WTC11 (cell line): ENCODE data around the gene KHDRBS1. TPM values are rescaled to one million over a fixed set of nuclear protein-coding genes. Genes with fewer than 3 reads are reported as not detected.

Source experiments
- ATAC-seq: fragments of 200-7000 bp; cut with Tn5 transposase; 2 replicates; pipeline ENCODE4 v1.10.0; 2021; ENCODE audit warnings: mild to moderate bottlenecking, moderate library complexity
- Bru-seq: library from RNA; stranded (reverse); fragments of 400-500 nt; gene quantifications from one replicate; lab custom pipeline; 2021; lab: Mats Ljungman, UMichigan
- CTCF ChIA-PET: fragments of 300-600 bp; sonication (Branson Sonifier 250); formaldehyde crosslinking; loops from one replicate; lab custom pipeline; 2021; ENCODE audit warnings: antibody characterized with exemption; lab: Charles Lee
- POLR2A ChIA-PET: fragments of 350-600 bp; sonication (Branson Sonifier 250); formaldehyde crosslinking; loops from one replicate; lab custom pipeline; 2021; ENCODE audit warnings: antibody characterized with exemption; lab: Charles Lee
- DNase-seq: peaks from one replicate; pipeline ENCODE4 v3.0.0; 2021; ENCODE audit warnings: low spot score
- H3K27ac Mint-ChIP-seq: 2 replicates; pipeline ENCODE4 v1.8.0; 2021; ENCODE audit warnings: mixed read lengths
- H3K27me3 Mint-ChIP-seq: 2 replicates; pipeline ENCODE4 v1.8.0; 2021; ENCODE audit warnings: low read depth, mild to moderate bottlenecking, moderate library complexity, mixed read lengths
- H3K36me3 Mint-ChIP-seq: 2 replicates; pipeline ENCODE4 v1.8.0; 2021; ENCODE audit warnings: mixed read lengths
- H3K4me1 Mint-ChIP-seq: 2 replicates; pipeline ENCODE4 v1.8.0; 2022; ENCODE audit warnings: mixed read lengths
- H3K4me3 Mint-ChIP-seq: 2 replicates; pipeline ENCODE4 v1.8.0; 2021; ENCODE audit warnings: mild to moderate bottlenecking, moderate library complexity, mixed read lengths
- H3K9me3 Mint-ChIP-seq: 2 replicates; pipeline ENCODE4 v1.8.0; 2021; ENCODE audit warnings: mixed read lengths
- ESRRA ChIP-seq: sonication (generic); formaldehyde crosslinking; IDR thresholded peaks from 2 replicates; pipeline ENCODE4 v1.8.1; 2022; ENCODE audit warnings: mild to moderate bottlenecking, missing genetic modification reagents, borderline replicate concordance
- ETV6 ChIP-seq: sonication (generic); formaldehyde crosslinking; IDR thresholded peaks from 2 replicates; pipeline ENCODE4 v1.8.1; 2022; ENCODE audit warnings: mild to moderate bottlenecking, missing genetic modification reagents
- FOXK1 ChIP-seq: sonication (generic); formaldehyde crosslinking; IDR thresholded peaks from 2 replicates; pipeline ENCODE4 v1.8.0; 2022; ENCODE audit warnings: mild to moderate bottlenecking, moderate library complexity, missing genetic modification reagents
- FOXP1 ChIP-seq: sonication (generic); formaldehyde crosslinking; IDR thresholded peaks from 2 replicates; pipeline ENCODE4 v1.8.0; 2022; ENCODE audit warnings: missing genetic modification reagents, mild to moderate bottlenecking, moderate library complexity, borderline replicate concordance
- GTF2I ChIP-seq: fragments of 250-450 bp; sonication (Bioruptor Pico); conservative IDR thresholded peaks from 2 replicates; pipeline ENCODE4 v1.4.0; 2021; ENCODE audit warnings: mild to moderate bottlenecking
- MYBL2 ChIP-seq: sonication (generic); formaldehyde crosslinking; IDR thresholded peaks from 2 replicates; pipeline ENCODE4 v1.8.1; 2023; ENCODE audit warnings: mild to moderate bottlenecking, moderate library complexity, missing genetic modification reagents
- NFYB ChIP-seq: sonication (generic); formaldehyde crosslinking; conservative IDR thresholded peaks from 2 replicates; pipeline ENCODE4 v1.8.0; 2022; ENCODE audit warnings: low read depth, missing genetic modification reagents
- NR3C1 ChIP-seq: sonication (generic); formaldehyde crosslinking; conservative IDR thresholded peaks from 2 replicates; pipeline ENCODE4 v1.8.1; 2023; ENCODE audit warnings: low read depth, mild to moderate bottlenecking, missing genetic modification reagents
- RELA ChIP-seq: sonication (generic); formaldehyde crosslinking; IDR thresholded peaks from 2 replicates; pipeline ENCODE4 v1.8.1; 2022; ENCODE audit warnings: missing genetic modification reagents, mild to moderate bottlenecking, borderline replicate concordance
- RORB ChIP-seq: fragments of 250-450 bp; sonication (Bioruptor Pico); IDR thresholded peaks from 2 replicates; pipeline ENCODE4 v1.9.0; 2021; ENCODE audit warnings: mild to moderate bottlenecking
- SMAD4 ChIP-seq: sonication (generic); formaldehyde crosslinking; IDR thresholded peaks from 2 replicates; pipeline ENCODE4 v1.8.0; 2022; ENCODE audit warnings: mild to moderate bottlenecking, missing genetic modification reagents
- TEAD1 ChIP-seq: sonication (generic); formaldehyde crosslinking; IDR thresholded peaks from 2 replicates; pipeline ENCODE4 v1.8.0; 2022; ENCODE audit warnings: mild to moderate bottlenecking, missing genetic modification reagents
- ZNF232 ChIP-seq: sonication (generic); formaldehyde crosslinking; IDR thresholded peaks from 2 replicates; pipeline ENCODE4 v1.8.0; 2022; ENCODE audit warnings: mild to moderate bottlenecking, missing genetic modification reagents
- long read RNA-seq, 3 experiments: library from RNA in 1 of 3; library from capped mRNA in 1 of 3; library from polyadenylated mRNA in 1 of 3; unstranded in 2 of 3; stranded (forward) in 1 of 3; transcript quantifications; one replicate each; pipeline ENCODE4 v2.0.0, GENCODE V29; 2021
- total RNA-seq: library from RNA; stranded (reverse); gene quantifications from 3 replicates; pipeline ENCODE4 v1.2.3, GENCODE V29; 2021
- TF ChIP-seq, protein P1 (sequence below): sonication (generic); formaldehyde crosslinking; IDR thresholded peaks from 2 replicates; pipeline ENCODE4 v1.8.0; 2022; ENCODE audit warnings: mild to moderate bottlenecking, missing genetic modification reagents
- TF ChIP-seq, protein P2 (sequence below): sonication (generic); formaldehyde crosslinking; IDR thresholded peaks from 2 replicates; pipeline ENCODE4 v1.8.0; 2022; ENCODE audit warnings: mild to moderate bottlenecking, missing genetic modification reagents
- TF ChIP-seq, protein P3 (sequence below): sonication (generic); formaldehyde crosslinking; IDR thresholded peaks from 2 replicates; pipeline ENCODE4 v1.8.0; 2023; ENCODE audit warnings: missing genetic modification reagents, mild to moderate bottlenecking, borderline replicate concordance
- TF ChIP-seq, protein P4 (sequence below): sonication (generic); formaldehyde crosslinking; IDR thresholded peaks from 2 replicates; pipeline ENCODE4 v1.8.1; 2023; ENCODE audit warnings: mild to moderate bottlenecking, missing genetic modification reagents, moderate library complexity
- TF ChIP-seq, protein P5 (sequence below): fragments of 250-450 bp; sonication (Bioruptor Pico); conservative IDR thresholded peaks from 2 replicates; pipeline ENCODE4 v1.9.0; 2021; ENCODE audit warnings: mild to moderate bottlenecking
- TF ChIP-seq, protein P6 (sequence below): sonication (generic); formaldehyde crosslinking; conservative IDR thresholded peaks from 2 replicates; pipeline ENCODE4 v1.8.1; 2023; ENCODE audit warnings: mild to moderate bottlenecking, low read depth, missing genetic modification reagents, moderate library complexity

KHDRBS1 gene, protein sequence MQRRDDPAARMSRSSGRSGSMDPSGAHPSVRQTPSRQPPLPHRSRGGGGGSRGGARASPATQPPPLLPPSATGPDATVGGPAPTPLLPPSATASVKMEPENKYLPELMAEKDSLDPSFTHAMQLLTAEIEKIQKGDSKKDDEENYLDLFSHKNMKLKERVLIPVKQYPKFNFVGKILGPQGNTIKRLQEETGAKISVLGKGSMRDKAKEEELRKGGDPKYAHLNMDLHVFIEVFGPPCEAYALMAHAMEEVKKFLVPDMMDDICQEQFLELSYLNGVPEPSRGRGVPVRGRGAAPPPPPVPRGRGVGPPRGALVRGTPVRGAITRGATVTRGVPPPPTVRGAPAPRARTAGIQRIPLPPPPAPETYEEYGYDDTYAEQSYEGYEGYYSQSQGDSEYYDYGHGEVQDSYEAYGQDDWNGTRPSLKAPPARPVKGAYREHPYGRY
- 254 to 264 TPM (median 256 TPM) in 3 replicates for total RNA-seq
- Bru-seq, nascent RNA: percentile 94 among the genes with signal in this experiment
- long read RNA-seq, experiment 1, transcript KHDRBS1-202 (9 exons, 2,757 nt): major isoform, 1,201 of 1,377 reads
- long read RNA-seq, experiment 1, partial matches to known transcripts: 126 of 1,377 reads
- long read RNA-seq, experiment 1, other reads (novel, unspliced or antisense): 43 of 1,377 reads
- long read RNA-seq, experiment 2, transcript KHDRBS1-202 (9 exons, 2,757 nt): major isoform, 244 of 503 reads
- long read RNA-seq, experiment 2, partial matches to known transcripts: 177 of 503 reads
- long read RNA-seq, experiment 2, other reads (novel, unspliced or antisense): 79 of 503 reads
- long read RNA-seq, experiment 3, partial matches to known transcripts: 6 of 12 reads
- long read RNA-seq, experiment 3, other reads (novel, unspliced or antisense): 3 of 12 reads

DNA sequence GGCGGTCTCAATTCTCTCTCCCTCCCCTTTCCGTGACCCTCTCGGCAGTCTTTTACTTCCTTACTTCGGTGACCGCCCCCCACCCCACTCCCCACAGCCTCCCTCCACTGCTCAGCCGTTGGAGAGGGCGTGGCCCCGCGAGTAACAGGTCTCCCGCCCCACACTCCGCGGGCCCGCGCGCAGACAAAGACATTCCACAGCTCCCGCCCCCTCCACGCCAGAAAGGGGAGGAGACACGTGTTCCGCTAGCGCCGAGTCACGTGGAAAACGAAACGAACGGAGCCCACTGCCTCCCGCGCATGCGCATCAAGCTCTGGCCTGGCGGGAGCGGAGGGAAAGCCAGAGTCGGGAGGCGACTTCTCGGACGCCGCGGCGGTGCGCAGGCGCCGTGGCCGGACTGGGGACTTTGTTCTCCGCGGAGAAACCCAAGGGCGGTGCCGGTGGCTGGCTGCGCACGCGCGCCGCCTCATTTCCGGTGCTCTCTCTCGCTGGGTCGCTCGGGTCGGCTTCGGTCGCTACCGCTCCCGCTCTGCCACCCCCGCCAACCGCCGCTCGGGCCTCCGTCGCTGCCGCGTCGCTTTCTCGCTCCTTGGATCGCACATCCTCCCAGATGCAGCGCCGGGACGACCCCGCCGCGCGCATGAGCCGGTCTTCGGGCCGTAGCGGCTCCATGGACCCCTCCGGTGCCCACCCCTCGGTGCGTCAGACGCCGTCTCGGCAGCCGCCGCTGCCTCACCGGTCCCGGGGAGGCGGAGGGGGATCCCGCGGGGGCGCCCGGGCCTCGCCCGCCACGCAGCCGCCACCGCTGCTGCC is at the start of gene KHDRBS1:
TSS of gene KHDRBS1 (plus strand) at position 483 of the 813 bp plus-strand sequence. CDS start at position 611, 128 bp downstream.
- ChIA-PET POLR2A (interaction anchor here (0.7 to 1.0 kb wide), 3 partner anchors 11 to 59 kb away, joined by 4 to 6 read pairs (median 5); partner anchors contain the start of gene TMEM39B), CTCF (interaction anchor here (0.9 to 2.2 kb wide), 6 partner anchors 9 to 59 kb away, joined by 3 to 12 read pairs (median 4); partner anchors contain the start of gene TMEM39B)
- Mint-ChIP-seq H3K9me3 (no peaks in the 10 kb centered on the region), H3K4me3 (peak within 1 kb of the TSS; percentile 98), H3K27ac (peak within 1 kb of the TSS; percentile 99), H3K27me3 (peaks cover 9% of the 10 kb centered on the region), H3K36me3 (peaks cover 26% of the 10 kb centered on the region), H3K4me1 (peaks cover 27% of the 10 kb centered on the region)
- ATAC-seq (peak; percentile 87), DNase-seq (peak; percentile 96)
- TF ChIP-seq ZNF232 (CRISPR knock-in tag) (peak; percentile 79; the same call in 1 of the 2 replicates), FOXP1 (CRISPR knock-in tag) (peak; percentile 42; the same call in 1 of the 2 replicates), FOXK1 (peak; percentile 57), TEAD1 (CRISPR knock-in tag) (peak; percentile 69), ESRRA (CRISPR knock-in tag) (no peak), NR3C1 (CRISPR knock-in tag) (no peak), ETV6 (CRISPR knock-in tag) (peak; percentile 45), SMAD4 (CRISPR knock-in tag) (no peak), RORB (CRISPR knock-in tag) (no peak), GTF2I (CRISPR knock-in tag) (no peak), NFYB (no peak), MYBL2 (CRISPR knock-in tag) (peak; percentile 96), RELA (CRISPR knock-in tag) (no peak)
- TF ChIP-seq, protein P1, sequence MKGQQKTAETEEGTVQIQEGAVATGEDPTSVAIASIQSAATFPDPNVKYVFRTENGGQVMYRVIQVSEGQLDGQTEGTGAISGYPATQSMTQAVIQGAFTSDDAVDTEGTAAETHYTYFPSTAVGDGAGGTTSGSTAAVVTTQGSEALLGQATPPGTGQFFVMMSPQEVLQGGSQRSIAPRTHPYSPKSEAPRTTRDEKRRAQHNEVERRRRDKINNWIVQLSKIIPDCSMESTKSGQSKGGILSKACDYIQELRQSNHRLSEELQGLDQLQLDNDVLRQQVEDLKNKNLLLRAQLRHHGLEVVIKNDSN (CRISPR knock-in tag): peak; percentile 96
- TF ChIP-seq, protein P2, sequence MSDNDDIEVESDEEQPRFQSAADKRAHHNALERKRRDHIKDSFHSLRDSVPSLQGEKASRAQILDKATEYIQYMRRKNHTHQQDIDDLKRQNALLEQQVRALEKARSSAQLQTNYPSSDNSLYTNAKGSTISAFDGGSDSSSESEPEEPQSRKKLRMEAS (CRISPR knock-in tag): peak; percentile 94
- TF ChIP-seq, protein P3, sequence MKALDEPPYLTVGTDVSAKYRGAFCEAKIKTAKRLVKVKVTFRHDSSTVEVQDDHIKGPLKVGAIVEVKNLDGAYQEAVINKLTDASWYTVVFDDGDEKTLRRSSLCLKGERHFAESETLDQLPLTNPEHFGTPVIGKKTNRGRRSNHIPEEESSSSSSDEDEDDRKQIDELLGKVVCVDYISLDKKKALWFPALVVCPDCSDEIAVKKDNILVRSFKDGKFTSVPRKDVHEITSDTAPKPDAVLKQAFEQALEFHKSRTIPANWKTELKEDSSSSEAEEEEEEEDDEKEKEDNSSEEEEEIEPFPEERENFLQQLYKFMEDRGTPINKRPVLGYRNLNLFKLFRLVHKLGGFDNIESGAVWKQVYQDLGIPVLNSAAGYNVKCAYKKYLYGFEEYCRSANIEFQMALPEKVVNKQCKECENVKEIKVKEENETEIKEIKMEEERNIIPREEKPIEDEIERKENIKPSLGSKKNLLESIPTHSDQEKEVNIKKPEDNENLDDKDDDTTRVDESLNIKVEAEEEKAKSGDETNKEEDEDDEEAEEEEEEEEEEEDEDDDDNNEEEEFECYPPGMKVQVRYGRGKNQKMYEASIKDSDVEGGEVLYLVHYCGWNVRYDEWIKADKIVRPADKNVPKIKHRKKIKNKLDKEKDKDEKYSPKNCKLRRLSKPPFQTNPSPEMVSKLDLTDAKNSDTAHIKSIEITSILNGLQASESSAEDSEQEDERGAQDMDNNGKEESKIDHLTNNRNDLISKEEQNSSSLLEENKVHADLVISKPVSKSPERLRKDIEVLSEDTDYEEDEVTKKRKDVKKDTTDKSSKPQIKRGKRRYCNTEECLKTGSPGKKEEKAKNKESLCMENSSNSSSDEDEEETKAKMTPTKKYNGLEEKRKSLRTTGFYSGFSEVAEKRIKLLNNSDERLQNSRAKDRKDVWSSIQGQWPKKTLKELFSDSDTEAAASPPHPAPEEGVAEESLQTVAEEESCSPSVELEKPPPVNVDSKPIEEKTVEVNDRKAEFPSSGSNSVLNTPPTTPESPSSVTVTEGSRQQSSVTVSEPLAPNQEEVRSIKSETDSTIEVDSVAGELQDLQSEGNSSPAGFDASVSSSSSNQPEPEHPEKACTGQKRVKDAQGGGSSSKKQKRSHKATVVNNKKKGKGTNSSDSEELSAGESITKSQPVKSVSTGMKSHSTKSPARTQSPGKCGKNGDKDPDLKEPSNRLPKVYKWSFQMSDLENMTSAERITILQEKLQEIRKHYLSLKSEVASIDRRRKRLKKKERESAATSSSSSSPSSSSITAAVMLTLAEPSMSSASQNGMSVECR (CRISPR knock-in tag): 0 out of 2 replicates have a peak, but pooled peaks have one; percentile 46
- TF ChIP-seq, protein P4, sequence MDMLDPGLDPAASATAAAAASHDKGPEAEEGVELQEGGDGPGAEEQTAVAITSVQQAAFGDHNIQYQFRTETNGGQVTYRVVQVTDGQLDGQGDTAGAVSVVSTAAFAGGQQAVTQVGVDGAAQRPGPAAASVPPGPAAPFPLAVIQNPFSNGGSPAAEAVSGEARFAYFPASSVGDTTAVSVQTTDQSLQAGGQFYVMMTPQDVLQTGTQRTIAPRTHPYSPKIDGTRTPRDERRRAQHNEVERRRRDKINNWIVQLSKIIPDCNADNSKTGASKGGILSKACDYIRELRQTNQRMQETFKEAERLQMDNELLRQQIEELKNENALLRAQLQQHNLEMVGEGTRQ: peak; percentile 95
- TF ChIP-seq, protein P5, sequence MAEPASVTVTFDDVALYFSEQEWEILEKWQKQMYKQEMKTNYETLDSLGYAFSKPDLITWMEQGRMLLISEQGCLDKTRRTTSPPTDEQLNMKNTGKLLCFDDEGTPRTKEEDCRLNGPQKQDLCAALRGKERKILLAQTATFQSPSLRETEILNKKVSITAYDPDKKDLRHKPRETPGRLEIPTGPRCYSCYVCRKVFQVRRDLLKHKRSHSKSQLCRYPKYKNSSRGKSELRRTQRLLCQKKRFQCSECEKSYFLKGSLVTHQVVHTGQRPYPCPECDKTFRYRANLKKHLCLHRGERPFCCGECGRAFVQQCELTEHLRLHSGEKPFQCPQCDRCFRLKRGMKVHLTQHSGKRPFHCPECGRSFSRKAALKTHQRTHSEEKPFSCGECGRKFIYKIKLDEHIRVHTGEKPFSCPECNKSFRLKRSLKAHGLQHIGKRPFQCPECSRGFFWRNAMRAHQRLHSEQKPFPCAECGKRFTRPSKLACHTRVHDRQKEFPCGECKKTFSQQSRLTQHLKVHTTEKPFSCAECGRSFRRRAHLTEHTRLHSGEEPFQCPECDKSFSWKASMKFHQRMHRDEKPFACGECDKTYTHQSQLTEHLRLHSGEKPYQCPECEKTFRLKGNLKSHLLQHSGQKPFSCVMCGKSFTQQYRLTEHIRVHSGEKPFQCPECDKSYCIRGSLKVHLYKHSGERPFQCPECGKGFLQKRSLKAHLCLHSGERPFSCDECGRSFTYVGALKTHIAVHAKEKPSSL (CRISPR knock-in tag): no peak
- TF ChIP-seq, protein P6, sequence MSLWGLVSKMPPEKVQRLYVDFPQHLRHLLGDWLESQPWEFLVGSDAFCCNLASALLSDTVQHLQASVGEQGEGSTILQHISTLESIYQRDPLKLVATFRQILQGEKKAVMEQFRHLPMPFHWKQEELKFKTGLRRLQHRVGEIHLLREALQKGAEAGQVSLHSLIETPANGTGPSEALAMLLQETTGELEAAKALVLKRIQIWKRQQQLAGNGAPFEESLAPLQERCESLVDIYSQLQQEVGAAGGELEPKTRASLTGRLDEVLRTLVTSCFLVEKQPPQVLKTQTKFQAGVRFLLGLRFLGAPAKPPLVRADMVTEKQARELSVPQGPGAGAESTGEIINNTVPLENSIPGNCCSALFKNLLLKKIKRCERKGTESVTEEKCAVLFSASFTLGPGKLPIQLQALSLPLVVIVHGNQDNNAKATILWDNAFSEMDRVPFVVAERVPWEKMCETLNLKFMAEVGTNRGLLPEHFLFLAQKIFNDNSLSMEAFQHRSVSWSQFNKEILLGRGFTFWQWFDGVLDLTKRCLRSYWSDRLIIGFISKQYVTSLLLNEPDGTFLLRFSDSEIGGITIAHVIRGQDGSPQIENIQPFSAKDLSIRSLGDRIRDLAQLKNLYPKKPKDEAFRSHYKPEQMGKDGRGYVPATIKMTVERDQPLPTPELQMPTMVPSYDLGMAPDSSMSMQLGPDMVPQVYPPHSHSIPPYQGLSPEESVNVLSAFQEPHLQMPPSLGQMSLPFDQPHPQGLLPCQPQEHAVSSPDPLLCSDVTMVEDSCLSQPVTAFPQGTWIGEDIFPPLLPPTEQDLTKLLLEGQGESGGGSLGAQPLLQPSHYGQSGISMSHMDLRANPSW (CRISPR knock-in tag): no peak
